GM18508 (cell line): ENCODE measurements around the gene NCKAP5.

Experiments
- ATAC-seq: cut with Tn5 transposase; IDR thresholded peaks from one replicate; pipeline ENCODE4 v1.9.1; 2021; ENCODE audit warnings: moderate number of reproducible peaks; ENCODE audit not compliant: insufficient read depth, unreplicated experiment

Gene NCKAP5

GRCh38 chr2:132941296-132942020 is 626.8 kb downstream of the NCKAP5 start:
- ATAC-seq, result no peak

DNA sequence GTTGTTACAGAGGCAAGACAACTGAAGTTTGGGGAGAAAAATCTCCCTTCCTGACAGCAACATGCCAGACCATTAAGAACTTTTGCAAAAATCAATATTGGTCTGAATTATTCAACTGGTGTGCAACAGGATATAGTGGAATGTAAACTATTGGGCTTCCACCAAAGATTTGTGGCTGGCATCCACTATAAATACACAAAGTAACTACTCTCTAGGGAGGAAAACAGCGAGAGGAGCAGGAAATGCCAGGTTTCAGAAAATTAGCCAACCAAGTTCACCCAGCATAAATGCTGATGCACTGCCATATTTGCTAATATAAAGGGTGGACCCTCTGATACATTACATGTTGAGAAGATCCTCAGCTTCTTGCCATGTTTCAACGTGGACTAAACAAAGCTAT is 630.6 kb downstream of the NCKAP5 start:
- no peak for ATAC-seq

DNA sequence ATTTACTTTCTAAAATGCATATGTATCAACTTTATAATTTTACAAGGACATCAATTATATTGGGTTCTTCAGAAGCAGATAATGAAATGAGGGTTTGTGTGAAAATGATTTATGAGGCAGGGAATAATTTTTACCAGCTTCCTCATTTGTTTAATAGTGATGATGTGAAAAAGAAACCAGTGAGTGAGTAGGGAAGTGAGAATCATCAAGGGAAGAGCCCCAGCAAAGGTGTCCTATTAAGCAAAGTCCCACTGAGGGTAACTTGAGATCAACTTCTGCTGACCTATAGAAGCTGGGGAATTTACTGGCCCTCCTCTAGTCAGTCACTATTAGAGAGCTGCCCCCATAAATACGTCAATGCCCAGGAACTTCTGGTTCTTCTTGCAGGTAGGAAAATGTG is 631.5 kb downstream of the NCKAP5 start:
- ATAC-seq, result peak; percentile 89

- no peak for ATAC-seq
Observed at GRCh38 chr2:132936261-132936660, 632.0 kb downstream of the NCKAP5 start.

DNA sequence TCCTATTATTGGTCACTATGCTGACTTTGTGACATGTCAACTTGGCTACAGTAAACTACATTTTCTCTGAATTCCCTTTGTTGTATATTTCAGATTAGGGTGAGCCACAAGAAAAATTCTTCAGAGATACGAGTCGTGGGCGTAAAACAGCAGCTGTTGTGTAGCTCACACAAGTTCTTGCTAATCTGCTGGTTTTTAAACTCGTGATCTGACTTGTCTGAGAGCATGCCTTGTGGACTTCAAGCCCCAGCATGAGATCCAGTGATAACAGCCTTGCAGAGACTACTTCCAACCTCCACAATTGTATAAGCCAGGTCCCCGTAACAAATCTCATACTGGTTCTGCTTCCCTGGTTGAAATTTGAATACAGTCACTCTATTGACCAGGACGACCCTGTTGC is 638.5 kb downstream of the NCKAP5 start:
- no peak for ATAC-seq

- ATAC-seq, result no peak
Observed at GRCh38 chr2:132923787-132924186, 644.5 kb downstream of the NCKAP5 start.

DNA sequence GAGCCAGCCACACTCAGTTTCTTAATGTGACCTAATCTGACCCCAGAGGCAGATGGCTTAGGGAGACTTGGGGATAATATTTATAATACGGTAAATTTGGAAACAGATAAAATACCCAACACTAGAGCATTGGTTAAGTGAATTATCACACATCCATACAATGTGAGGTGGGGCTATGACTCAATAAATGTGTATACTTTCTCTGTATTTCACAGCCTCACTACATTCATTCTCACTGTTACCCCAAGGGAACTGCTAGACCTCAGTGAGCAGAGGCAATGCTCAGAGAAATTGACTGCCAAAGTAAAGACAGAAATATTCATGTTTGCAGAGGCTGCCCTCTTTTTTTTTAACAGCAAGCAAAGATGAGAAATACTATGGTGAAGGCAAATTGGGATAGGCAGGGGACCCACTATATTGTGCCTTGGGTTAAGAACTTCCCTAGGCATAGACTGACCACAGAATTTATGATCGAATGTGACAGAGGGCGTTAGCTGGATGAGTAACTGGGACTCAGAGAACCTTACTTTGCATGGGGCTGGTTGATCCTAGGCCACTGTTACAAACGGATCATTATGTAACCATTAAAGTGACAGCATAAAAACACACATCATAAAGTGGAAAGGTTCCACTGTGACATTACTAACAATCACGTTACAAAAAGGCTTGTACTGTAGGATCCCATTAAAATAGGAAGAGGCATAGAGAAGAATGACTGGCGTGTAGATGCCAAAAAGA is 652.3 kb downstream of the NCKAP5 start:
- ATAC-seq, result peak; percentile 74

DNA sequence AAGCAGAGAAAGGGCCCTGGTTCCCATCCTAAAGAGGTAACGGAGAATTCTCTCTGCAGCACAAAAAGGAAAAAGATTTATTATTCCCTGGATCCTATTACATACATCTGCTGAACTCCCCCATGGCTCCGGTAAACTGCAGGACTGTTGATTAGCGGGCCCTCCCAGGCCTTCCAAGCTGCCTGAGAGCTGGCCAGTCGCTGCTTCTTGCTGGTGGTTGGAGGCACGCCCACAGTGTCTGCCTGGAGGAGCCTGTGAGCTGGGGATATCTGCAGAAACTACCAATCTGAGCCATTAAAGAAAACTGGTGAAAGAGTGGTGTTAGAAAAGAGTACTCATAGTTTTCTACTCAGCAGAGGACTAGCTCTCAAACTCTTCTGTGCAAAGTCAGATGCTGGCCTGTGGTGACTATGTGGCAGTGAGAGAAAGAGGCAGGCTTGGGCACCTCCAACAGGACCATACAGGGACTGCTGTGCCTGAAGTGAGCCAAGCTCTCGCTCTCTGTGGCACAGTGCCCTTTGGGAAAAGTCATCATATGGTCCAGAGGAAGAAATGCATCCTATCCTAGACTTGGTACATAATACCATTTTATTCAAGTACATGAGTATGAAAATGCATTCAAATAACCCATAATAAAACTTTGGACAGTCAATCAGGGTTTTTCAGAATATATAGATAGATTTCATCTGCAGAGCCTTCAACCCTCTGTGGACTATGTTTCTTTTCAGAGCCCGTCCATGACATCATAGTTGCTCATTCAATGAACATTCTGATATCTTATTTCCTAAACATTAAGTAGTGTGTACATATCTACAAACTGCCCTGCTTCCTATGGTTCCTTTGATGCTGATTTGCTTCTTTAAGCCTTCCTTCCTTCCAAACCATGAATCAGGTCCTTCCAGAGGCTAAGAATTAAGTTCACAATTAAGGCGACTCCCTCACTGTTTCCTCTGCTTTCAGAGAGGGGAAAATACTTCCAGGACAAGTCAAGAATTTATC is 656.2 kb downstream of the NCKAP5 start:
- no peak for ATAC-seq

DNA sequence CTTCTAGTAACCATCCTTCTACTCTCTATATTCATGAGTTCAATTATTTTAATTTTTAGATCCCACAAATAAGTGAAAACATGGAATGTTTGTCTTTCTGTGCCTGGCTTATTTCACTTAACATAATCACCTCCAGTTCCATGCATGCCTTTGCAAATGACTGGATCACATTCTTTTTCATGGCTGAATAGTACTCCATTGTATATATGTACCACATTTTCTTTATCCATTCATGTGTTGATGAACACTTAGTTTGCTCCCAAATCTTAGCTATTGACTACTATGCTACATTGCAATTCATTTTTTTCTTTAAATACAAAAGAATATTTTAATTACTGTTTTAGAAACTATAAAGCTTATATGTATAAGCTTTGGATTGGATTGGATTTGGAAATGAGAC is 657.8 kb downstream of the NCKAP5 start:
- ATAC-seq, result no peak

DNA sequence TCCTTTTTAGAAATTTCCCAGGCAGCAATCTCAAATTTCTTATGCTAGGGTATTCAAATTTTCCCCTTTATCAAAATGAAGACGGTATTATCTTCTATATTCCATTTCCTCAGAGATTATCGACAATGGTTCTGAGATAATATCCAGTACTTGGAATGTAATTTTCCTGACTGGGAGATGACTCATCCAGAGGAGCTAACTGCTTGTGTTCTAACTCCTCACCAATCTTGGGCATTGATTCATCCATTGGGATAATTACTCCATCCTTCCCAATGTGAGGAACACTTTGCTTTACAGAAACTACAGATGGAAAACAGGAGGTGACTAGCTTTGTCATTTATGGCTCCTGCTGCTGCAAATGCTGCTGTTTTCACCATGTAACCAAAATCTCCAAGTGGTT is 658.8 kb downstream of the NCKAP5 start:
- no peak for ATAC-seq

DNA sequence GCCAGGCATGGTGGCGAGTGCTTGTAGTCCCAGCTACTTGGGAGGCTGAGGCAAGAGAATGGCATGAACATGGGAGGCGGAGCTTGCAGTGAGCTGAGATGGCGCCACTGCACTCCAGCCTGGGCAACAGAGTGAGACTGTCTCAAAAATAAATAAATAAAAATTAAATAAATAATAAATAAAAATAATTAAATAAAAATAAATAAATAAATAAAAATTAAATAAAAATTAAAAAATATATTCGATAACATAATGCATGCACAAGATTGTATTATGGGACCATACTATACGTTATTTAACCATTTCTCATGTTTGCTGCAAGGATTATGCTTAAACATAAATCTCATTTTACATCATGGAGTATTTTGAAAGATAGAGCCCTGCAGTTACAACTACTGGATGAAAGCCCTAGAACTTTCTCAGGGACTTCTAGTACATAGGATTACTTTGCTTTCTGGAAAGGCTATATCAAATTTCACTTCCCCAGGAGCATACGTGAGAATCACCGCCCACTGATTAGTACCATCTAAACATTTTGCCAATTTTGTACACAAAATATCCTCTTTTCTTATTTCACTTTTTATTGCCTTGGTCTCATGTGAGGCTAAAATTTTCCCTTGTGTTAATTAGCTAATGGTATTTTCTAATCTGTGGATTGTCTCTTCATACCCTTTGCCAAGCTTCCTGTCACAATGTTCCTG is 664.0 kb downstream of the NCKAP5 start:
- no peak for ATAC-seq

- no peak for ATAC-seq
Observed at GRCh38 chr2:132902626-132903025, 665.6 kb downstream of the NCKAP5 start.

DNA sequence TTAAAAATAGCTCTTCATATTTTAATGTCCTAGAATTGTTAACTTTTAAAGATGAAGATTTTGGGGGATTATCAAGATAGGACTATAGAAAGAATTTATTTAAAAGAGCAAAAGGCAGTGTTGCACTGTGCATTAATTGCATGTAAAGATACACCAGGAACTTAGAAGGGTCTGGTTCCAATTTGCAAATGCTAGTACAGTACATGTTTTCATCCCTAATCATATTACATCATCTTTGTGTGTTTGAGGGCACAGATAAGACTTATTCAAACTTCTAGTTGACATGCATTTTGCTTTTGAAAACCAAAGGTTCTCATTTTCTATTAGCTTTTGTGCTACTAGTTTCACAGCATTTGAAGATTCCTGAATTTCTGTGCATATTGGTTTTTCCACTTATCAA is 666.6 kb downstream of the NCKAP5 start:
- no peak for ATAC-seq

- ATAC-seq, result no peak
Observed at GRCh38 chr2:132897111-132897510, 671.2 kb downstream of the NCKAP5 start.

GRCh38 chr2:132896073-132896472 is 672.2 kb downstream of the NCKAP5 start:
- ATAC-seq, result no peak

DNA sequence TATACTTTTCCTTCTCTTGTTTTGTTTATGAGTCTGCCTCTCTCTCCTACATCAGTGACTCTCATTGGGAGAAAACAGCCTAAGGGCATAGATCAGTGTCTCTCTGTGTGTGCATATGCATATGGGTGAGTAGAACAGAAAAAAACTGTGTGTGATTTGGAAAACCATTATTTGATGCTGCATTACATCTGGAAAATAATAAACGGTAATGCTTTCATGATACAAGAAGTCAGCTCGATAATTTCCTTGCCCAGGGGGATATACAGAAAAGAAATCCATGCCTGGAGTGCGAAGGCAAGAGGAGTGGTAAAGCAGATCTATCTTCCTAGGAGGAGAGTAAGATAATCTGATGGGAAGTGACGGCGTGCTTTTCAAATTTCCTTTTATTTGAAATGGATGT is 676.8 kb downstream of the NCKAP5 start:
- no peak for ATAC-seq

GRCh38 chr2:132886574-132886973 is 681.7 kb downstream of the NCKAP5 start:
- no peak for ATAC-seq

GRCh38 chr2:132884705-132885104 is 683.6 kb downstream of the NCKAP5 start:
- ATAC-seq, result no peak

DNA sequence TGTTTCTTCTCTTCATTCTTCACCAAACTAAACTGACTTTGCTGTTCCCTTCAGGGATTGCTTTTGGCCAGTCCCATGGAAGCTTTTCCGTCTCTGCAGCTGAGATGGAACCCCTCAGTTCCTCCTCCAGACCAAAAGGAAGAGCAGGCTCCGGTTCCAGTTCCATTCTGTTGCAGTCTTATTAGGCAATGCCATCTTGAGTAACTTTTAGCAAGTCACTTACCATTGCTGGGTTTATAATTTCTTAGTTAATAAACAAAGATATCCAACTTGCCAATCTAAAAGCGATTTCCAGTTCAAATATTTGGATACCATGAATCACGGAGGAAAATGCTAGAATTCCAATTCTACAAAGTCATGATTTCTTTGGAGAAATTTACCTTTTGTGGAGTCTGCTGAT is 684.0 kb downstream of the NCKAP5 start:
- ATAC-seq, result no peak

DNA sequence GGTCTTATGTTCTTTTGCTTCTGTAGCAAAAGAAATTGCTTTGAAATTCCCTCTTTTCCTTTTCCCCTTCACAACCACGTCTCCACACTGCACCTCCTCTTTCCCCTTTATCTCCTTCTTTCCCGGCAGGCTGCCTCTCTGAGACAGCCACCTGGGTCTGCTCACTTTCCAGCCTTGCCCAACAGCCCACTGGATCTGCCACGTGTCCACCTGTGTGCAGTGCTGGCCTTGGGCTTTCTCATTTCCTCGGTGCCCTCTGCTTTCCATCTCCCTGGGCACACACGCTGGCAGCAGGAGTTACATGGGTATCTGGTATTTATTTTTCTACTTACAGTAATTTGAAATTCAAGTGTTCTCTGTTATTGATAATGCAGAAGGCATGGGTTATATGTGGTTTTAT is 684.8 kb downstream of the NCKAP5 start:
- ATAC-seq, result no peak
